Putamen (tissue), 1 donor: ENCODE measurements around the gene PCYT2.

Experiments used
- DNase-seq: peaks from one replicate; pipeline ENCODE4 v3.0.0-alpha.2; 2016; ENCODE audit warnings: low spot score

PCYT2 gene

GRCh38 chr17:81869221-81870130 lies 41.7 kb downstream of the PCYT2 start:
- DNase-seq: no peak

DNA sequence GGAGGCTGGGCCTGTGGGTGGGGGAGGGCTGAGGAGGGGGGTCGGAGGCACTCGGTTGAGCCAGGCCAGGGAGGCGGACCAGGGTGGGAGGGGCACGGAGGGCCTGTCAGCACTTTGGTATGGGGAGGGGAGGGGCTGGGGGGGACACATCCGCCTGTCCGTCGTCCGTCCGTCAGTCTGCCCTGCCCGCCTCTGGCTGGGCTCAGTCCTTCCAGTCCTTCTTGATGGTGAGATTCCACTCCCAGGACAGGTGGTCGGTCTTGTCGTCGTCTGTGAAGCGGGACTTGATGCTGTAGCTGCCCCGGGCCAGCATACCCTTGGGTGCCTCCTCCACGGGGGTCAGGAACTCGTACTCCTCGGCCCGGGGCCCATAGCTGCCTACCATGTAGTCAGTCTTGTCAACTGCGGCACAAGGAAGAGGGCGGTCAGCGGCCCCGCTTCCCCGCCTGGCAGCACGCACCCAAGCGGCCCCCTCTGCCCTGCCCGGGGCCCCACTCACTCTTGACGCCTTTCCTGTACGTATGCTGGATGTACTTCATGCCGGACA lies 42.5 kb downstream of the PCYT2 start:
- no peak for DNase-seq

DNA sequence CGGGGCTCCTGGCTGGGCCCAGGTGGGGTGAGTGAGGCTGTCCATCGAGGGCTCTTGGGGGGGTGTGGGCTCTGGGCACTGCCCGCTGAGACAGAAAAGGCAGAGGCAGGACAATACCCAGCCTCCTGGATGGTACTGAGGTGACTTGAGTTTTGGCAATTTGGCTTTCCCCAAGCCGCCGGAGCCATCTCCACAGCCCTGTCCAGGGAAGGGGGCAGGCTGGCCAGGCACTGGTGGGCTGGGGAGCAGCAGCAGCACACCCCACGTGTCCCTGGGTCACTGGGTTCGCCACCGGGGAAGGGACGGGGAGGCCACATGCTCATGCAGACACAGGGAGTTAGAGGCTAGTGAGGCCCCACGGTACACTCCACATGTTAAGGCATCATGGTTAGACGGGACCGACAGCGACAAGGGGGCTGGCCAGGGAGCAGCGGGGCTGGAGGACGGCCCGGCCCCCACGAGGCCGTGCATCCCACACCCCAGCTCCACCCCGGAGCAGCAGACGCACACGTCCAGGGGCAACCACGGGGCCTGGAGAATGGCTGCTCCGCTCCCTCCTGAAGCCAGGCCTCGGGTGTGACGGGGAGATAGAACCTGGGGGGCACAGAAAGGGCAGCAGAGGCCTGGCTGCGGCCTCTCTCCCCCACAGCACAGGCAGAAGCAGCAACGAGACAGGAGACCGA lies 43.1 kb downstream of the PCYT2 start:
- no peak for DNase-seq

- no peak for DNase-seq
Measured at GRCh38 chr17:81867170-81867990, 43.8 kb downstream of the PCYT2 start.

- DNase-seq: no peak
Measured at GRCh38 chr17:81866440-81867169, 44.6 kb downstream of the PCYT2 start.

GRCh38 chr17:81865733-81866439 lies 45.3 kb downstream of the PCYT2 start:
- DNase-seq: no peak

GRCh38 chr17:81865358-81865732 lies 45.9 kb downstream of the PCYT2 start:
- DNase-seq: no peak

- DNase-seq: no peak
Measured at GRCh38 chr17:81863833-81864768, 47.1 kb downstream of the PCYT2 start.

GRCh38 chr17:81863123-81863675 lies 48.0 kb downstream of the PCYT2 start:
- DNase-seq: no peak

GRCh38 chr17:81860756-81861568 lies 50.2 kb downstream of the PCYT2 start:
- DNase-seq: peak; percentile 100

GRCh38 chr17:81859906-81860755 lies 51.1 kb downstream of the PCYT2 start, which contains the start of gene P4HB:
Gene P4HB, minus strand, starts transcription at chr17:81860535. Its CDS starts 64 bp downstream, at chr17:81860471.
- DNase-seq: no peak

GRCh38 chr17:81858967-81859905 lies 52.0 kb downstream of the PCYT2 start:
- DNase-seq: no peak

GRCh38 chr17:81858170-81858966 lies 52.8 kb downstream of the PCYT2 start:
- no peak for DNase-seq

DNA sequence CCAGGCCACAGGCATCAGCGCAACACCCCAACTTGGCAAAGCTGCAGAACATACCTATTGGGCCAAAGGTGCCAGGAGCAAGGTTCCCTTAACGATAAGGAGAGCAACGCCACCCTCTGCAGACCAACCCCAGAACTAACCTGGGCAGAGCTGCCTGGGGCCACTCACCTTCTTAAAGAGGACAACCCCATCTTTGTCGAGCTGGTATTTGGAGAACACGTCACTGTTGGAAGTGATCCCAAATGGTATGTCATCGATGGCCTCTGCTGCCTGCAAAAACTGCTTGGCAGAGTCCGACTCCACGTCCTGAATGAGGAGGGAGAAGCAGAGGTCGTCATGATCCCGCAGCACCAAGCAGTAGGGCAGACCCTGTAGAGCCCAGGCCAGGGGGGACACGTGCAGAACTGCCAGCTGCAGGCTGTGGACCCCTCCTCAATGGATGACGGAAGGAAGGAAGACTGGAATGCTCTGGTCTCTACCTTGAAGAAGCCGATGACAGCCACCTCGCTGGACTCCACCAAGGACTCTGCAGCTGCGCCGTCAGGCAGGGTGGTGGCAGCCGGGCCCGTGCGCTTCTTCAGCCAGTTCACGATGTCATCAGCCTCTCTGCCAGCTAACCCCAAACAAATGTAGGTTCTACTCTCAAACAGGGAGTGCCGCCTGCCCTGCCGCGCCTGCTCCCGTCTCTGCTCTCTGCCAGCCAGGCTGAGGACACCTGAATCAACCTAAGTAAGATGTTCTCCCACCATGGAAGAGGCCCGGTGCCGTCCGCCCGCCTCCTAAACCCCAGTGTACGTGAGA lies 56.0 kb downstream of the PCYT2 start:
- DNase-seq: no peak

GRCh38 chr17:81852237-81852636 lies 59.0 kb downstream of the PCYT2 start:
- no peak for DNase-seq
